HG02852 (cell line): ENCODE results near the gene D2HGDH.
"Not testable (repeated sequence)": the region's sequence is repeated elsewhere in the genome, so short reads cannot be mapped to it uniquely, and the experiment has no call there.

Experiments used
- ATAC-seq: cut with Tn5 transposase; IDR thresholded peaks from one replicate; pipeline ENCODE4 v1.9.1; 2021; ENCODE audit warnings: mild to moderate bottlenecking, moderate library complexity; ENCODE audit not compliant: unreplicated experiment

The D2HGDH gene

GRCh38 chr2:241768251-241768711, 33.9 kb downstream of the D2HGDH start:
- no peak for ATAC-seq

- no peak for ATAC-seq
Observed at GRCh38 chr2:241768850-241769249, 34.4 kb downstream of the D2HGDH start.

GRCh38 chr2:241769819-241770184, 35.4 kb downstream of the D2HGDH start:
- no peak for ATAC-seq

- ATAC-seq, result no peak
Observed at GRCh38 chr2:241770185-241770935, 35.9 kb downstream of the D2HGDH start.

- no peak for ATAC-seq
Observed at GRCh38 chr2:241770936-241771285, 36.5 kb downstream of the D2HGDH start.

GRCh38 chr2:241771286-241772062, 37.0 kb downstream of the D2HGDH start:
- no peak for ATAC-seq

- no peak for ATAC-seq
Observed at GRCh38 chr2:241772063-241772499, 37.7 kb downstream of the D2HGDH start.

- no peak for ATAC-seq
Observed at GRCh38 chr2:241773511-241774418, 39.3 kb downstream of the D2HGDH start.

GRCh38 chr2:241774419-241775222, 40.2 kb downstream of the D2HGDH start:
- ATAC-seq, result no peak

GRCh38 chr2:241775223-241776177, 41.1 kb downstream of the D2HGDH start:
- no peak for ATAC-seq

- no peak for ATAC-seq
Observed at GRCh38 chr2:241776336-241777169, 42.1 kb downstream of the D2HGDH start, which contains the start of gene GAL3ST2. Gene GAL3ST2 (plus strand): TSS chr2:241776822. CDS start chr2:241776956, 134 bp downstream.

- ATAC-seq, result no peak
Observed at GRCh38 chr2:241777170-241777685, 42.8 kb downstream of the D2HGDH start.

- ATAC-seq, result no peak
Observed at GRCh38 chr2:241777686-241778627, 43.5 kb downstream of the D2HGDH start.

GRCh38 chr2:241780939-241781569, 46.6 kb downstream of the D2HGDH start:
- ATAC-seq, result no peak

- ATAC-seq, result not testable (repeated sequence)
Observed at GRCh38 chr2:241782053-241782452, 47.6 kb downstream of the D2HGDH start.

GRCh38 chr2:241788135-241788534, 53.7 kb downstream of the D2HGDH start:
- no peak for ATAC-seq
